ENCODE data around the gene NPAS3.
A peak's percentile ranks its signal among the peaks of the same experiment; 100 is the strongest.

Gene NPAS3

DNA sequence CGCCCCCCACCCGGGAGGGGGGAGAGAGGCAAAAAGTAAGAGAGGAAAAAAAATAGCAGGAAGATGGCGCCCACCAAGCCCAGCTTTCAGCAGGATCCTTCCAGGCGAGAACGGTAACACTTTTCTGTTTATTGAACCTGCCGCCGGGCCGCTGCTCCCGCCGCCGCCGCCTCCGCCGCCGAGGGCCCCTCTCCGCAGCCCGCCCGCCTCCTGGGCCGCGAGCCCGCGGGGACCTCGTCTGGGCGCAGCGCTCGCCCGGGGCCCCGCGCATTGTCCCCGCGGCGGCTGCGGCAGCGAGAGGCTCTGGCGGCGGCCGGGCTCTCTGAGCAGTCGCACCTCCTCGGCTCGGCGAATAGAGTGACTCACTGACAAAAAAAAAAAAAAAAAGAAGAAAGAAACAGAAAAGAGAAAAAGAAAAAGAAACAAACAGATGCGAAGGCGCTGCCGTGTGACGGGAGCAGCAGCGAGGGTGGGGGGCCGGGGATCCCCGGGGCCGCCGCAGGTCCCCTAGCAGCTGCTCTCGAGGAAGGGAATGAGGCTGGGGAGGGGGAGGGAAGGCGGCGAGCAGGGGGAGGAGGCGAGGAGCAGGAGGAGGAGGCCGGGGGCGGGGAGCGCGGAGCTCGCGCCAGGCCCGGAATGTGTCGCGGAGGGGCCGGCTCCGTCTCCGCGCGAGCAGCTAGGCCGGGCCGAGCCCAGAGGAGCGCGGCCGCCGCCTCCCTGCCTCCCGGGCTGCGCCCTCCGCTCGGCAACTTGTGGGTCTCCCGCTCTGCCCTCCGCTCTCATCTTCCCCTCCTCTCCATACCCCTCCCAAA lies 781 bp downstream of the NPAS3 start (continued):
- TF ChIP-seq ZNF366 (tag by site-specific recombination; conservative IDR thresholded peaks at IDR 0.05) (peak; percentile 45; the same call in 1 of the 2 replicates), ZNF112 (tag by site-specific recombination; IDR thresholded peaks at IDR 0.05) (no peak), ZNF335 (tag by site-specific recombination; conservative IDR thresholded peaks at IDR 0.05) (peak; percentile 91), ZNF776 (tag by site-specific recombination; IDR thresholded peaks at IDR 0.05; ENCODE audit: borderline replicate concordance) (no peak), IKZF3 (tag by site-specific recombination; IDR thresholded peaks at IDR 0.05) (no peak), MZF1 (tag by site-specific recombination; IDR thresholded peaks at IDR 0.05; ENCODE audit: borderline replicate concordance) (no peak), ZNF626 (tag by site-specific recombination; IDR thresholded peaks at IDR 0.05) (no peak), ZBTB17 (tag by site-specific recombination; IDR thresholded peaks at IDR 0.05) (no peak; the same call in 1 of the 2 replicates), ZNF529 (tag by site-specific recombination; IDR thresholded peaks at IDR 0.05; ENCODE audit: insufficient replicate concordance) (no peak), ZNF175 (tag by site-specific recombination; IDR thresholded peaks at IDR 0.05) (no peak), ZNF560 (tag by site-specific recombination; IDR thresholded peaks at IDR 0.05; ENCODE audit: borderline replicate concordance) (no peak), RBAK (tag by site-specific recombination; IDR thresholded peaks at IDR 0.05) (no peak), ZNF792 (tag by site-specific recombination; IDR thresholded peaks at IDR 0.05) (no peak), GFI1B (tag by site-specific recombination; IDR thresholded peaks at IDR 0.05) (no peak), ZNF292 (tag by site-specific recombination; IDR thresholded peaks at IDR 0.05; ENCODE audit: borderline replicate concordance, low read depth) (no peak), ZNF184 (tag by site-specific recombination; IDR thresholded peaks at IDR 0.05) (no peak), ZNF510 (tag by site-specific recombination; IDR thresholded peaks at IDR 0.05; ENCODE audit: insufficient replicate concordance) (no peak), ZNF354C (tag by site-specific recombination; IDR thresholded peaks at IDR 0.05; ENCODE audit: borderline replicate concordance, low read depth) (no peak), ZNF777 (tag by site-specific recombination; IDR thresholded peaks at IDR 0.05; ENCODE audit: borderline replicate concordance) (no peak), ZNF133 (tag by site-specific recombination; IDR thresholded peaks at IDR 0.05) (no peak), ZNF211 (tag by site-specific recombination; IDR thresholded peaks at IDR 0.05; ENCODE audit: low read depth) (no peak), OSR2 (tag by site-specific recombination; IDR thresholded peaks at IDR 0.05) (peak; percentile 15; the same call in 1 of the 2 replicates), ZNF624 (tag by site-specific recombination; IDR thresholded peaks at IDR 0.05) (no peak), ZNF571 (tag by site-specific recombination; IDR thresholded peaks at IDR 0.05) (no peak), SCRT2 (tag by site-specific recombination; IDR thresholded peaks at IDR 0.05) (peak; percentile 45), ZNF146 (tag by site-specific recombination; IDR thresholded peaks at IDR 0.05) (0 out of 2 replicates have a peak, but pooled peaks have one; percentile 12), ZEB2 (tag by site-specific recombination; IDR thresholded peaks at IDR 0.05) (peak; percentile 49; the same call in 1 of the 2 replicates), TRIM28 (IDR thresholded peaks at IDR 0.05; ENCODE audit: borderline replicate concordance, low read length) (no peak), OVOL3 (tag by site-specific recombination; IDR thresholded peaks at IDR 0.05) (no peak), ZNF48 (tag by site-specific recombination; IDR thresholded peaks at IDR 0.05) (no peak), KLF8 (tag by site-specific recombination; IDR thresholded peaks at IDR 0.05) (peak; percentile 58; the same call in 1 of the 2 replicates), ZNF561 (tag by site-specific recombination; IDR thresholded peaks at IDR 0.05; ENCODE audit: borderline replicate concordance) (peak; percentile 18; the same call in 1 of the 2 replicates)
- TF ChIP-seq, protein P1, sequence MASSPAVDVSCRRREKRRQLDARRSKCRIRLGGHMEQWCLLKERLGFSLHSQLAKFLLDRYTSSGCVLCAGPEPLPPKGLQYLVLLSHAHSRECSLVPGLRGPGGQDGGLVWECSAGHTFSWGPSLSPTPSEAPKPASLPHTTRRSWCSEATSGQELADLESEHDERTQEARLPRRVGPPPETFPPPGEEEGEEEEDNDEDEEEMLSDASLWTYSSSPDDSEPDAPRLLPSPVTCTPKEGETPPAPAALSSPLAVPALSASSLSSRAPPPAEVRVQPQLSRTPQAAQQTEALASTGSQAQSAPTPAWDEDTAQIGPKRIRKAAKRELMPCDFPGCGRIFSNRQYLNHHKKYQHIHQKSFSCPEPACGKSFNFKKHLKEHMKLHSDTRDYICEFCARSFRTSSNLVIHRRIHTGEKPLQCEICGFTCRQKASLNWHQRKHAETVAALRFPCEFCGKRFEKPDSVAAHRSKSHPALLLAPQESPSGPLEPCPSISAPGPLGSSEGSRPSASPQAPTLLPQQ (tag by site-specific recombination; IDR thresholded peaks at IDR 0.05): peak; percentile 47; the same call in 1 of the 2 replicates
- TF ChIP-seq, protein P2, sequence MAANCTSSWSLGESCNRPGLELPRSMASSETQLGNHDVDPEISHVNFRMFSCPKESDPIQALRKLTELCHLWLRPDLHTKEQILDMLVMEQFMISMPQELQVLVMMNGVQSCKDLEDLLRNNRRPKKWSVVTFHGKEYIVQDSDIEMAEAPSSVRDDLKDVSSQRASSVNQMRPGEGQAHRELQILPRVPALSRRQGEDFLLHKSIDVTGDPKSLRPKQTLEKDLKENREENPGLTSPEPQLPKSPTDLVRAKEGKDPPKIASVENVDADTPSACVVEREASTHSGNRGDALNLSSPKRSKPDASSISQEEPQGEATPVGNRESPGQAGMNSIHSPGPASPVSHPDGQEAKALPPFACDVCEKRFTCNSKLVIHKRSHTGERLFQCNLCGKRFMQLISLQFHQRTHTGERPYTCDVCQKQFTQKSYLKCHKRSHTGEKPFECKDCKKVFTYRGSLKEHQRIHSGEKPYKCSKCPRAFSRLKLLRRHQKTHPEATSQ (tag by site-specific recombination; IDR thresholded peaks at IDR 0.05): no peak
- TF ChIP-seq, protein P3, sequence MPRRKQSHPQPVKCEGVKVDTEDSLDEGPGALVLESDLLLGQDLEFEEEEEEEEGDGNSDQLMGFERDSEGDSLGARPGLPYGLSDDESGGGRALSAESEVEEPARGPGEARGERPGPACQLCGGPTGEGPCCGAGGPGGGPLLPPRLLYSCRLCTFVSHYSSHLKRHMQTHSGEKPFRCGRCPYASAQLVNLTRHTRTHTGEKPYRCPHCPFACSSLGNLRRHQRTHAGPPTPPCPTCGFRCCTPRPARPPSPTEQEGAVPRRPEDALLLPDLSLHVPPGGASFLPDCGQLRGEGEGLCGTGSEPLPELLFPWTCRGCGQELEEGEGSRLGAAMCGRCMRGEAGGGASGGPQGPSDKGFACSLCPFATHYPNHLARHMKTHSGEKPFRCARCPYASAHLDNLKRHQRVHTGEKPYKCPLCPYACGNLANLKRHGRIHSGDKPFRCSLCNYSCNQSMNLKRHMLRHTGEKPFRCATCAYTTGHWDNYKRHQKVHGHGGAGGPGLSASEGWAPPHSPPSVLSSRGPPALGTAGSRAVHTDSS (tag by site-specific recombination; IDR thresholded peaks at IDR 0.05): no peak
- TF ChIP-seq, protein P4, sequence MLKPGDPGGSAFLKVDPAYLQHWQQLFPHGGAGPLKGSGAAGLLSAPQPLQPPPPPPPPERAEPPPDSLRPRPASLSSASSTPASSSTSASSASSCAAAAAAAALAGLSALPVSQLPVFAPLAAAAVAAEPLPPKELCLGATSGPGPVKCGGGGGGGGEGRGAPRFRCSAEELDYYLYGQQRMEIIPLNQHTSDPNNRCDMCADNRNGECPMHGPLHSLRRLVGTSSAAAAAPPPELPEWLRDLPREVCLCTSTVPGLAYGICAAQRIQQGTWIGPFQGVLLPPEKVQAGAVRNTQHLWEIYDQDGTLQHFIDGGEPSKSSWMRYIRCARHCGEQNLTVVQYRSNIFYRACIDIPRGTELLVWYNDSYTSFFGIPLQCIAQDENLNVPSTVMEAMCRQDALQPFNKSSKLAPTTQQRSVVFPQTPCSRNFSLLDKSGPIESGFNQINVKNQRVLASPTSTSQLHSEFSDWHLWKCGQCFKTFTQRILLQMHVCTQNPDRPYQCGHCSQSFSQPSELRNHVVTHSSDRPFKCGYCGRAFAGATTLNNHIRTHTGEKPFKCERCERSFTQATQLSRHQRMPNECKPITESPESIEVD (tag by site-specific recombination; IDR thresholded peaks at IDR 0.05): no peak; the same call in 1 of the 2 replicates
